ENCODE measurements around the gene MGAT5. TPM values are rescaled to one million over a fixed set of nuclear protein-coding genes. Genes with fewer than 3 reads are reported as not detected.

MGAT5 gene
- total RNA-seq, 2 experiments from 2014 or later, result 60.8 to 68.0 TPM

DNA sequence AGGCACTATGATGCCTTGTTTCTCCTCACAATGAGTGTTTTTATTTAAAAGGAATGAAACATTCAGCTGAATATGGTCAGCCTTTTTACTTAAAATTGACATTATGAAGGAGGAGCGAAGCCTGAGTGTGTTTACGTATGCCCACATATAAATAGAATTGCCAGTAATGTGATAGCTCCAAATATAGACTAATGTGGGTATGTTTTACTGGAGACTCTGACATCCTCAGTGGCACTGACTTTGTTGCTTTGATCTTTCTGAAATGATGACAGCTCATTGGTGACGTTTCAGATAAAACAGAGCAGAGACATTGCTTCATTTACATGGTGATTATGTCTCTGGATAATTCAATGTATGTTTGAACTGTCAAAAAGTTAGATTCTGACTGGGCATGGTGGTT lies 167.0 kb downstream of the MGAT5 start:
- no peak for TF ChIP-seq EZH2phosphoT487 (IDR thresholded peaks at IDR 0.05; ENCODE audit: borderline replicate concordance, low read depth, low read length)
- TF ChIP-seq, protein P1, sequence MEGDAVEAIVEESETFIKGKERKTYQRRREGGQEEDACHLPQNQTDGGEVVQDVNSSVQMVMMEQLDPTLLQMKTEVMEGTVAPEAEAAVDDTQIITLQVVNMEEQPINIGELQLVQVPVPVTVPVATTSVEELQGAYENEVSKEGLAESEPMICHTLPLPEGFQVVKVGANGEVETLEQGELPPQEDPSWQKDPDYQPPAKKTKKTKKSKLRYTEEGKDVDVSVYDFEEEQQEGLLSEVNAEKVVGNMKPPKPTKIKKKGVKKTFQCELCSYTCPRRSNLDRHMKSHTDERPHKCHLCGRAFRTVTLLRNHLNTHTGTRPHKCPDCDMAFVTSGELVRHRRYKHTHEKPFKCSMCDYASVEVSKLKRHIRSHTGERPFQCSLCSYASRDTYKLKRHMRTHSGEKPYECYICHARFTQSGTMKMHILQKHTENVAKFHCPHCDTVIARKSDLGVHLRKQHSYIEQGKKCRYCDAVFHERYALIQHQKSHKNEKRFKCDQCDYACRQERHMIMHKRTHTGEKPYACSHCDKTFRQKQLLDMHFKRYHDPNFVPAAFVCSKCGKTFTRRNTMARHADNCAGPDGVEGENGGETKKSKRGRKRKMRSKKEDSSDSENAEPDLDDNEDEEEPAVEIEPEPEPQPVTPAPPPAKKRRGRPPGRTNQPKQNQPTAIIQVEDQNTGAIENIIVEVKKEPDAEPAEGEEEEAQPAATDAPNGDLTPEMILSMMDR (conservative IDR thresholded peaks at IDR 0.05; ENCODE audit: low read length), result no peak
- BruUV-seq (replicated peaks), result no TSS peak
- Histone ChIP-seq H2AFZ (ENCODE audit: low read length) (no peak overlapping the region), H3K4me2 (ENCODE audit: low read length) (no peak overlapping the region), H3K36me3 (ENCODE audit: insufficient read depth, low read length) (peaks cover 47% of the 10 kb centered on the region), H3K4me3 (ENCODE audit: low read depth, low read length, poor library complexity, severe bottlenecking) (no peak overlapping the region), H3K4me1 (ENCODE audit: insufficient read depth, low read length, poor library complexity, severe bottlenecking) (no peaks in the 10 kb centered on the region), H3K9me2 (ENCODE audit: insufficient read depth, low read length) (no peaks in the 10 kb centered on the region), H3K27ac (ENCODE audit: low read depth, low read length, poor library complexity, severe bottlenecking) (no peak overlapping the region), H3K79me2 (ENCODE audit: insufficient read depth, low read depth, low read length) (no peaks in the 10 kb centered on the region), H3K9me3 (ENCODE audit: low read length) (no peaks in the 10 kb centered on the region), H4K20me1 (ENCODE audit: insufficient read depth, low read length) (no peaks in the 10 kb centered on the region)
- POLR2A ChIA-PET, result no interaction called here
- CTCF ChIA-PET (ENCODE audit: unreplicated experiment), result interaction anchor here (1.3 kb wide), 1 partner anchor 34 kb away, joined by 3 read pairs; no protein-coding TSS in a partner anchor
- DNase-seq (ENCODE audit: low spot score), result no peak
- intact Hi-C loops (cut with micrococcal nuclease; ENCODE audit: unreplicated experiment), result no loop called here

DNA sequence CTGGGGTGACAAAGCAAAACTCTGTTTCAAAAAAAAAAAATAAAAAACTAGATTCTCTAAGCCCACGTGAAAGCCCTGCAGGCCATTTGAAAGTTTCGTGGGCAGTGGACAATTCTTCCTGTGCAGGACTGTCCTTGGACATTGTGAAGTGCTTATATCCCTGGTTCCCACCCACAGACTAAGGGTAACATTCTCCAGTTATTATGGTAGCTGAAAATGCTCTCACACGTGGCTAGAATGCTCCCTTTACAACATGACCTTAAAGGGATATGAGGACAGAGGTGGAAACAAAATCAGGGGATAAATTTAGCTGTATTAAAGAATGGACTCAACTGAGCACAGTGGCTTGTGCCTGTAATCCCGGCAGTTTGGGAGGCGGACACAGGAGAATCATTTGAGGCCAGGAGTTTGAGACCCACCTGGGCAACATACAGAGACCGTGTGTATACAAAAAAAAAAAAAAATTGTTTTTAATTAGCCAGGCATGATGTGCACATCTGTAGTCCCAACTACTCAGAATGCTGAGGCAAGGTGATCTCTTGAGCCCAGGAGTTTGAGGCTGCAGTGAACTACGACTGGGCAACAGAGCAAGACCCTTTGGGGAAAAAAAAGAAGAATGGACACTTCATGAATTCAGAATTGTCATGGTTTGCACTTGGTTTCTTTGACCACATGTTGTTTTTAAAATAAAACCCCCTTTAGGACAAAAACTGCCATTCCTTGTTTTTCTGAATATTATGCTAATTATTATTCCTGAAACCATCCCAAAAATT lies 167.9 kb downstream of the MGAT5 start:
- Histone ChIP-seq H3K27ac (ENCODE audit: low read depth, low read length, poor library complexity, severe bottlenecking) (no peak overlapping the region), H3K4me1 (ENCODE audit: insufficient read depth, low read length, poor library complexity, severe bottlenecking) (no peaks in the 10 kb centered on the region), H3K9me3 (ENCODE audit: low read length) (no peaks in the 10 kb centered on the region), H3K4me3 (ENCODE audit: low read depth, low read length, poor library complexity, severe bottlenecking) (no peak overlapping the region), H3K9me2 (ENCODE audit: insufficient read depth, low read length) (no peaks in the 10 kb centered on the region), H3K4me2 (ENCODE audit: low read length) (no peak overlapping the region), H2AFZ (ENCODE audit: low read length) (no peak overlapping the region), H3K79me2 (ENCODE audit: insufficient read depth, low read depth, low read length) (no peaks in the 10 kb centered on the region), H4K20me1 (ENCODE audit: insufficient read depth, low read length) (no peaks in the 10 kb centered on the region), H3K36me3 (ENCODE audit: insufficient read depth, low read length) (peaks cover 47% of the 10 kb centered on the region)
- CTCF ChIA-PET (ENCODE audit: unreplicated experiment), result interaction anchor here (1.3 kb wide), 1 partner anchor 33 kb away, joined by 3 read pairs; no protein-coding TSS in a partner anchor
- POLR2A ChIA-PET, result no interaction called here
- no TSS peak for BruUV-seq (replicated peaks)
- no peak for TF ChIP-seq EZH2phosphoT487 (IDR thresholded peaks at IDR 0.05; ENCODE audit: borderline replicate concordance, low read depth, low read length)
- no peak for DNase-seq (ENCODE audit: low spot score)
- intact Hi-C loops (cut with micrococcal nuclease; ENCODE audit: unreplicated experiment), result no loop called here

DNA sequence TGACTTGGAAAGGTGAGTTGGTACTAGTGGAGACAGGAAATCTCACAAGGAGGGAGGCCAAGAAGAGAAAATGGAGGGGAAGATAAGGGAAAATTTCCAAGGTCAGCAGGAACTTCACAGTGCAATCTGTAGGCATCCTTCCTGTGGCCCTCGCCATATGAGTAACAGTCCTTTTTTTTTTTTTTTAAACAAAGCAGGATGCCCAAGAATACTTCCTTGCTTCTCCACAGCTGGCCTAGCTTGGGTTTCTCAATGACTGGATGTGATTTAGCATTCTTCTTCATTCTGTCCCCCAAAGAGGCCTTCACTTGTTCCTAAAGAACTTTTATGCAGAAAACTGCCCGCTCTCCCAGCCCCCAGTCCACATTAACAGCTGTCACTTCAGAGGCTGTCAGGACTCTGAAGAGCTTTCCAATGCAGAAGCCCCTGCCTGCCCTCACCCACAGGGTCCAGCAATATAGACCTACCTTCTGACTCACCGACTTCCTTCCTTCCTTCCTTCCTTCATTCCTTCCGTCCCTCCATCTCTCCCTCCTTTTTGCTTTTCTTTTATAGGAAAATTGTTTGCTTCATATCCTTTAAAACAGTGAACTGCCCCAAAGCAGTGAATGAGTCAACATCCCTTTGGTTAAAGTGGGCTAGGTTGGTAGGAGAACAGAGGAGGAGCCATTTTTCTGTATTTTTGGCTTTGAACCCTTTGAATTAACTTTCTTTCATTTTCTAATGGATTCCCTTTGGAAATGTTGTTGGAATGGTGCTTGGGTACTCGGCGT lies 172.0 kb downstream of the MGAT5 start:
- Histone ChIP-seq H4K20me1 (ENCODE audit: insufficient read depth, low read length) (no peaks in the 10 kb centered on the region), H2AFZ (ENCODE audit: low read length) (no peak overlapping the region), H3K79me2 (ENCODE audit: insufficient read depth, low read depth, low read length) (no peaks in the 10 kb centered on the region), H3K9me3 (ENCODE audit: low read length) (no peaks in the 10 kb centered on the region), H3K4me1 (ENCODE audit: insufficient read depth, low read length, poor library complexity, severe bottlenecking) (no peaks in the 10 kb centered on the region), H3K9me2 (ENCODE audit: insufficient read depth, low read length) (no peaks in the 10 kb centered on the region), H3K27ac (ENCODE audit: low read depth, low read length, poor library complexity, severe bottlenecking) (no peak overlapping the region), H3K4me3 (ENCODE audit: low read depth, low read length, poor library complexity, severe bottlenecking) (no peak overlapping the region), H3K36me3 (ENCODE audit: insufficient read depth, low read length) (peaks cover 65% of the 10 kb centered on the region), H3K4me2 (ENCODE audit: low read length) (no peak overlapping the region)
- TF ChIP-seq, protein P1 (conservative IDR thresholded peaks at IDR 0.05; ENCODE audit: low read length), result no peak
- no peak for TF ChIP-seq EZH2phosphoT487 (IDR thresholded peaks at IDR 0.05; ENCODE audit: borderline replicate concordance, low read depth, low read length)
- no TSS peak for BruUV-seq (replicated peaks)
- ChIA-PET POLR2A (interaction anchor here (0.7 to 1.2 kb wide), 2 partner anchors 11 to 172 kb away, joined by 3 to 5 read pairs; partner anchors contain the start of gene MGAT5), CTCF (ENCODE audit: unreplicated experiment) (no interaction called here)
- no peak for DNase-seq (ENCODE audit: low spot score)
- intact Hi-C loops (cut with micrococcal nuclease; ENCODE audit: unreplicated experiment), result no loop called here
